Choroid plexus epithelial cell (primary cell): Measurements from ENCODE around the gene CLK3.

ENCODE experiments used
- DNase-seq: peaks from one replicate; pipeline ENCODE4 v3.0.0-alpha.2; 2010; ENCODE audit warnings: low read depth
- H3K4me3 ChIP-seq: 2 replicates; pipeline ENCODE4 v1.5.1; 2011; ENCODE audit warnings: low read depth, mild to moderate bottlenecking, control low read depth, low read length, moderate library complexity
- CTCF ChIP-seq: conservative IDR thresholded peaks from 2 replicates; pipeline ENCODE4 v1.5.1; 2011; ENCODE audit warnings: low read depth, mild to moderate bottlenecking, control low read depth, inconsistent platforms, low read length, moderate library complexity

CLK3 gene

GRCh38 chr15:74664670-74665069, 49.0 kb downstream of the CLK3 start:
- TF ChIP-seq CTCF: no peak
- no peak overlapping the region for H3K4me3 ChIP-seq
- no peak for DNase-seq

- DNase-seq: no peak
- no peak for TF ChIP-seq CTCF
- H3K4me3 ChIP-seq: no peak overlapping the region
Observed at GRCh38 chr15:74667975-74668374, 52.3 kb downstream of the CLK3 start.

- DNase-seq: no peak
- no peak for TF ChIP-seq CTCF
- no peak overlapping the region for H3K4me3 ChIP-seq
Observed at GRCh38 chr15:74669627-74670026, 54.0 kb downstream of the CLK3 start.

DNA sequence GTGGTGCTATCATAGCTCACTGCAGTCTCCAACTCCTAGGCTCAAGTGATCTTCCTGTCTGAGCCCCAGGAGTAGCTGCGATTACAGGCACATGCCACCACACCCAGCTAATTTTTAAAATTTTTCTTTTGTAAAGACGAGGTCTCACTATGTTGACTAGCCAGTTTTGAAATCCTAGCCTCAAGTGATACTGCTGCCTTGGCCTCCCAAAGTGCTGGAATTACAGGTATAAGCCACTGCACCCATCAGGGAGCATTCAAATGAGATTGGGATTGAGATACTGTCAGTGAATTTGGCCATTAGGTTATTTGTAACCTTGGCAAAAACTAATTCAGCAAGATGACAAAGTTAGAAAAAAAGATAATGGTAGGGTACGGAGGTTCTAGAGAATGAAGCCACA, 58.5 kb downstream of the CLK3 start:
- no peak overlapping the region for H3K4me3 ChIP-seq

DNA sequence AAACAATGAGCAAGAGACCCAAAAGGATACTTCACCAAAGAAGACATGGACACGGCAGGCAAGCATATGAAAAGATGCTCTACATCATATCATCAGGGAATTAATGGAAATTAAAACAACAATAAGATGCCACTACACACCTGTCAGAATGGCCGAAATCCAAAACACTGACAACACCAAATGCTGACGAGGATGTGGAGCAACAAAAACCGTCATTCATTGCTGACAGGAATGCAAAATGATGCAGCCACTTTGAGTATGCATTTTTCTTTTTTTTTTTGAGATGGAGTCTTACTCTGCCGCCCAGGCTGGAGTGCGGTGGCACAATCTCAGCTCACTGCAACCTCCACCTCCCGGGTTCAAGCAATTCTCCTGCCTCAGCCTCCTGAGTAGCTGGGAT, 61.2 kb downstream of the CLK3 start:
- TF ChIP-seq CTCF: no peak
- no peak overlapping the region for H3K4me3 ChIP-seq
- DNase-seq: no peak

More for the DNA sequence above, 58.5 kb downstream of the CLK3 start:
- TF ChIP-seq CTCF: no peak
- DNase-seq: no peak
